Raji (cell line): ENCODE measurements around the gene ATXN7L2.

Experiments
- POLR2A ChIP-seq: IDR thresholded peaks from 2 replicates; pipeline ENCODE4 v1.6.1; 2011; ENCODE audit warnings: low read depth, low read length, control low read depth; ENCODE audit not compliant: insufficient read depth

ATXN7L2 gene

DNA sequence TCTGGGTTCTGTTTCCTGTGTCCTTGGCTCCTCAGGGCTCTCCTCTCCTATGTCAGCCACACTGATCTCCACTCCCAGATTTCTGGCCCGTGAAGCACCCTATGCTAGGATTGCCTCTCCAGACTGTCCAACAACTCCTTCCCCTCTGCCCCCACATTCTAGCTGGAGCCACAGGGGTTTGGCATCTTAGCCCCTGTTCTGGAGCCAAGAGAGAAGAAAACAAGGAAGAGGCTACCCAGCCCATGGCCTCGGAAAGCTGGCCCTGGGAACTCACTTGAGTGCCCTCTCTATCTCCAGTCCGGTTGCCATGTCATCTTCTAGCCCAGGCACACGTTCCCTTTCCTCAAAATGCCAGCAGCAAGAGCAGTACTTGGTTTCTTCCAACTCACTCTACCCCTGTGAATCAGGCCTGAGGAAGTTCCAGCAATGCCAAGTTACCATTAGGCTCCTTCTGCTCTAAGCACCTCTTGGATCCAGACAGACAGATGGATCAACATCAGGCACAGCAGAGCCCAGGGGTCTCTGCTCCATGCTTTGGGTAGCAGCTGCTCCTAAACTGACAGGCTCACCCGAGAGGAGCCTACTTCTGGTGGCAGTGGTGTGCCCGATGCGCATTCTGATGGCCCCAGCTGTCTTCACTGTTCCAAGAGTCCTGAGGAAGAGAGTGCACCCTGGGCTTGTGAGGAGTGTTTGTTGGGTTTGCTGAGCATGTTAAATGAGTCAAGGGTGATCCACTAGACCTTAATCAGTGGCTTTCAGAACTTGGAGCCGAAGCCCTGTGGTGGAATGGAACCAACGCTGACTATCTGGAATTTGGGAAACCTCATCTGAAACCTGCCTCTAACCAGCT, 44.4 kb downstream of the ATXN7L2 start:
- TF ChIP-seq POLR2A, result no peak

- no peak for TF ChIP-seq POLR2A
These were observed 45.0 kb downstream of the ATXN7L2 start for GRCh38 chr1:109528712-109529111.

DNA sequence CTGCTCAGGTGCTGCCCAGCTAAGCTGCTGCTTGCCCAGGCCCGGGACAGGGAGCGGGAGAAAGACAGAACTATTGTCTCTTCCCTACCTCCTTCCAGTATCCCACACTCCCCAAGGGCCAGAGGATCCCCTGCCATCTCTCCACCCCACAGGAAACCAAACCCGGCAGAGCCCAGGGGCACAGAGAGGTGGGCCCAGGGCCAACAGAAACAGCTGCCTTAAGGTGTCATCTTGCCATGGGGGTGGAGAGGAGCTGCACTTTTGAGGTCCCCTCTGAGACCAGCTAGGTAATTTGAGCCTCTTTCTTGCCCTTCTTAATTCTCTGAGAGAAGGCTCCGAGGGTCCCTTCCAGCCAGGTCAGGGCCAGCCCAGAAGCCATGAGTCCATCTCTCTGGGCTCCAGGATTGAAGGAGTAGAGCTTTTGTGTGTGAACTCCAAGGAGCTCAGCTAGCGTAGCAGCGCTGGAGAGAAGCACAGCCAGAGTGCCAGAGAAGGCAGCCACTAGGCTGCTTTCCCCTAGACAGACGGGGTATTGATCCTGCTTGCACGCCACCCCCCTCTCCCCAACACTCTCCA, 46.3 kb downstream of the ATXN7L2 start:
- TF ChIP-seq POLR2A, result no peak

- no peak for TF ChIP-seq POLR2A
These were observed 46.9 kb downstream of the ATXN7L2 start for GRCh38 chr1:109530457-109531087.

GRCh38 chr1:109531380-109531779, 47.7 kb downstream of the ATXN7L2 start:
- no peak for TF ChIP-seq POLR2A

- no peak for TF ChIP-seq POLR2A
These were observed 48.2 kb downstream of the ATXN7L2 start for GRCh38 chr1:109531826-109532364.

GRCh38 chr1:109532365-109533136, 48.8 kb downstream of the ATXN7L2 start:
- TF ChIP-seq POLR2A, result no peak

GRCh38 chr1:109534307-109534858, 50.7 kb downstream of the ATXN7L2 start:
- no peak for TF ChIP-seq POLR2A

- no peak for TF ChIP-seq POLR2A
These were observed 51.8 kb downstream of the ATXN7L2 start for GRCh38 chr1:109535481-109535880.

DNA sequence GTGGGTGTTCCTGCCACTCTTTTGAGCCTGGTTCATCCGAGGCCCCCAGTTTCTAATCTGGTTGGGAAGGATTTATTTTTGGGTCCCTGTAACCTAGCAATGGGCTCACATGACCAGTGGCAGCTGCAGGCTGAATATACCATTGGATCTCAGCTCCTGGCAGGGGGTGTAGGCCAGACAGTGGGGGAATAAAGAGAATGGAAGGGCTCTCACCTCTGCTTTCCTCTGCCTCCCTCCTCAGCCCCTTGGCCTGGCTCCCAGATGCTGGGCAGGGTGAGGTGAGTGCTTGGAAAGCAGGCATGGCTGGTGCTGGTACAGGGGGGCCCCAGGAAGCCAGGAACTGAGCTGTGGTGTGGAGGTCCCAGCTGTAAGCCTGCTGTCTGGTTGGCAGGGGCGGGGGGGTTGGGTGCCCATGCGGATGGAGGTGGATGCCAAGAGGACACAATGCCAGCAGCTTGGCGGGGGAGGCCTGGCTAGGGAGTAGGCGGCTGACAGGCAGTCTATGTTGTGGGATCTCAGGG, 52.3 kb downstream of the ATXN7L2 start:
- TF ChIP-seq POLR2A, result no peak

DNA sequence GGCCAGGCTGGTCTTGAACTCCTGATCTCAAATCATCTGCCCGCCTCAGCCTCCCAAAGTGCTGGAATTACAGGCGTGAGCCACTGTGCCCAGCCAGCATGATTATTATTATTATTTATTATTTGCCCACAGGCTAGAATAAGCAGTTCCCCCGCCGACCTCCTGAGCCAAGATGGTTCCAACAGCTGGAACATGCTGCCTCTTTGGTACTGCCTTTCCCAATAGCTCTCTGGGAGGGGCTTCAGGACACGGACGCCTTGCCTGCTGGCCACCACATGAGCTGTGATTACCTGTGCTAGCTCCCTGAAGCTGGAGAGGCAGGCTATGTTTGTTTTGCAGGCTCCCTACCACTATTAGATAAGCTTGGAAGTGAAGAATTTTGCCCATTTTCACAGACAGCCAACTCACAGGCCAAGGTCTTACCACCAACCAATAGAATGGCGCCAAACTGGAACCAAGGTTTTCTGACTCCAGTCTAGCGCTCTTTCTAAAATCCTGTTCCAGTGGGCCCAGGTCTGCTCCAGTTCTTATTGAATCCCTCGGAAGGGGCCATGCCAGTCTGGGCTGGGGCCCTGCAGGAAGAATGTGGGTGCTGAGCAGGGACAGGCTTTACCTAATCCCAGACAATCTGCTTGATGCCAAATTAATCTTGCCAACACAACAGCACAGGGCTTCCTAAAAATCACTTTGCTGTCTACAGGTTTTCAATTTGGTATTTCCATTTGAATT, 53.9 kb downstream of the ATXN7L2 start:
- TF ChIP-seq POLR2A, result no peak

GRCh38 chr1:109538827-109539555, 55.3 kb downstream of the ATXN7L2 start:
- no peak for TF ChIP-seq POLR2A

DNA sequence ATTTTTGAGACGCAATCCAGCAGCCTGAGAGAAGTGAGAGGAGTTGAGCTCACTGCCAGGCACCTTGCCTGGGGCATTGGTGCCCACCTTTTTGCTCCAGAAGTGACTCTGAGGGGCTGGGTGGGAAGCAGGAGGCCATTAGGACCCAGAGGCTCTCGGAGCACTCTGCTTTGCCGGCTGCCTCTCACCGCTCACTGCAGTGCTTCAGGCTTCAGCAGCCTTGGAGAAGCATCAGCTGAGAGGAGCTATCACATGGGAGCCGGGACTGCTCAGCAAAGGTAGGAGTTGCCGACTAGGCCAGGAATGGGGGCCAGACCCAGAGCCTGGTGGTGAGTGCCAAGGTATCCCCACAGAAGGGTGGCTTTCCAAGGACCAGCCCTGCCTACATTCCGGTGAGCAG, 56.0 kb downstream of the ATXN7L2 start, which contains the start of gene GPR61:
GPR61 (plus strand) TSS at position 197 of the 400 bp plus-strand sequence. CDS start 3,151 bp downstream, outside the sequence.
- TF ChIP-seq POLR2A, result no peak
